Peyer's patch (tissue), 4 donors: ENCODE measurements around the gene ELP5.

Experiments used
- POLR2A ChIP-seq, 2 donors: fragments of 450-650 bp; IDR thresholded peaks; one replicate each; pipeline ENCODE4 v1.5.1; 2017; ENCODE audit warnings: antibody characterized with exemption in 2 of 2, mild to moderate bottlenecking in 2 of 2, moderate library complexity in 2 of 2
- TF ChIP-seq, protein P1 (sequence below), 6 experiments: fragments of 450-650 bp in 4 of 6; fragments of 200-600 bp in 2 of 6; sonication (generic) in 1 of 6; IDR thresholded peaks; one replicate each; pipeline ENCODE4 v1.5.1; 2017 to 2019; ENCODE audit warnings: antibody characterized with exemption in 6 of 6, mild to moderate bottlenecking in 3 of 6, moderate library complexity in 1 of 6

DNA sequence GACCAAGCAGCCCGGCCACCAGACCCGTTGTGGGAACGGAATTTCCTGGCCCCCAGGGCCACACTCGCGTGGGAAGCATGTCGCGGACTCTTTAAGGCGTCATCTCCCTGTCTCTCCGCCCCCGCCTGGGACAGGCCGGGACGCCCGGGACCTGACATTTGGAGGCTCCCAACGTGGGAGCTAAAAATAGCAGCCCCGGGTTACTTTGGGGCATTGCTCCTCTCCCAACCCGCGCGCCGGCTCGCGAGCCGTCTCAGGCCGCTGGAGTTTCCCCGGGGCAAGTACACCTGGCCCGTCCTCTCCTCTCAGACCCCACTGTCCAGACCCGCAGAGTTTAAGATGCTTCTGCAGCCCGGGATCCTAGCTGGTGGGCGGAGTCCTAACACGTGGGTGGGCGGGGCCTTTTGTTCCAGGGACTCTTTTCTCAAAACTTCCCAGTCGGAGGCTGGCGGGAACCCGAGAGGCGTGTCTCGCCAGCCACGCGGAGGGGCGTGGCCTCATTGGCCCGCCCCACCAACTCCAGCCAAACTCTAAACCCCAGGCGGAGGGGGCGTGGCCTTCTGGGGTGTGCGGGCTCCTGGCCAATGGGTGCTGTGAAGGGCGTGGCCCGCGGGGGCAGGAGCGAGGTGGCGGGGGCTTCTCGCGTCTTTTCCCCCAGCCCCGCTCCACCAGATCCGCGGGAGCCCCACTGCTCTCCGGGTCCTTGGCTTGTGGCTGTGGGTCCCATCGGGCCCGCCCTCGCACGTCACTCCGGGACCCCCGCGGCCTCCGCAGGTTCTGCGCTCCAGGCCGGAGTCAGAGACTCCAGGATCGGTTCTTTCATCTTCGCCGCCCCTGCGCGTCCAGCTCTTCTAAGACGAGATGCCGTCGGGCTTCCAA, 29.3 kb downstream of the ELP5 start, which contains the start of gene SLC2A4:
- no peak for TF ChIP-seq POLR2A (IDR thresholded peaks at IDR 0.05)
- TF ChIP-seq, protein P1, sequence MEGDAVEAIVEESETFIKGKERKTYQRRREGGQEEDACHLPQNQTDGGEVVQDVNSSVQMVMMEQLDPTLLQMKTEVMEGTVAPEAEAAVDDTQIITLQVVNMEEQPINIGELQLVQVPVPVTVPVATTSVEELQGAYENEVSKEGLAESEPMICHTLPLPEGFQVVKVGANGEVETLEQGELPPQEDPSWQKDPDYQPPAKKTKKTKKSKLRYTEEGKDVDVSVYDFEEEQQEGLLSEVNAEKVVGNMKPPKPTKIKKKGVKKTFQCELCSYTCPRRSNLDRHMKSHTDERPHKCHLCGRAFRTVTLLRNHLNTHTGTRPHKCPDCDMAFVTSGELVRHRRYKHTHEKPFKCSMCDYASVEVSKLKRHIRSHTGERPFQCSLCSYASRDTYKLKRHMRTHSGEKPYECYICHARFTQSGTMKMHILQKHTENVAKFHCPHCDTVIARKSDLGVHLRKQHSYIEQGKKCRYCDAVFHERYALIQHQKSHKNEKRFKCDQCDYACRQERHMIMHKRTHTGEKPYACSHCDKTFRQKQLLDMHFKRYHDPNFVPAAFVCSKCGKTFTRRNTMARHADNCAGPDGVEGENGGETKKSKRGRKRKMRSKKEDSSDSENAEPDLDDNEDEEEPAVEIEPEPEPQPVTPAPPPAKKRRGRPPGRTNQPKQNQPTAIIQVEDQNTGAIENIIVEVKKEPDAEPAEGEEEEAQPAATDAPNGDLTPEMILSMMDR (IDR thresholded peaks at IDR 0.05), result no peak
